Raji (cell line): ENCODE measurements around the gene GCK.
A peak's percentile ranks its signal among the peaks of the same experiment; 100 is the strongest.

Experiments
- POLR2A ChIP-seq: IDR thresholded peaks from 2 replicates; pipeline ENCODE4 v1.6.1; 2011; ENCODE audit warnings: low read depth, low read length, control low read depth; ENCODE audit not compliant: insufficient read depth

Gene GCK

DNA sequence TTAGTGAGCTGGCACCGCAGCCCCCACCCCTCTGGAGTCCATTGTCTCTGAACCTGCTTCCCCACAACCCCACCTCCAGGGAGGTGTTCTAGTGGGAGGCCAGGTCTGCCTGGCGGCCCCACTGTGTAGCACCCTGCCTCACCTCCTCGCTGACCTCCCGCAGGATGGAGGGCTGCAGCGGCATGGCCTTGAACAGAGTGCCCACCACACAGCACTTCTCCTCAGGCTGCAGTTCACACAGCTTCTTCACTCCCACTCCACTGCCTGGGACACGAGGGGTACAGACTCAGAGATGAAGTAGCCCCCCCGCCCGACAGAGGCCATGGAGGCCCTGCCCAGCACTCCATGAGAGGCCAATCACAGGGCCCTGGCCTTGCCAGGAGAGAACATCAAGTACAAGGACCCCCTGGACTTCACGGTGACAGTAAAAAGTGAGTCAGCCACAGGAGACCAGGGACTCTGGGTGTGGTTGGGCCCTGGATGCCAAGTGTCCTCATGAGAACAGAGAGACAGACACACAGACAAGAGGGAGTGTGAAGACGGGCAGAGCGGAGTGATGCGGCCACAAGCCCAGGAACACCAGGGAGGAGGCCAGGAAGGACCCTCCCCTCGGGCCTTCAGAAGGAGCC, 71.3 kb downstream of the GCK start:
- TF ChIP-seq POLR2A, result no peak

DNA sequence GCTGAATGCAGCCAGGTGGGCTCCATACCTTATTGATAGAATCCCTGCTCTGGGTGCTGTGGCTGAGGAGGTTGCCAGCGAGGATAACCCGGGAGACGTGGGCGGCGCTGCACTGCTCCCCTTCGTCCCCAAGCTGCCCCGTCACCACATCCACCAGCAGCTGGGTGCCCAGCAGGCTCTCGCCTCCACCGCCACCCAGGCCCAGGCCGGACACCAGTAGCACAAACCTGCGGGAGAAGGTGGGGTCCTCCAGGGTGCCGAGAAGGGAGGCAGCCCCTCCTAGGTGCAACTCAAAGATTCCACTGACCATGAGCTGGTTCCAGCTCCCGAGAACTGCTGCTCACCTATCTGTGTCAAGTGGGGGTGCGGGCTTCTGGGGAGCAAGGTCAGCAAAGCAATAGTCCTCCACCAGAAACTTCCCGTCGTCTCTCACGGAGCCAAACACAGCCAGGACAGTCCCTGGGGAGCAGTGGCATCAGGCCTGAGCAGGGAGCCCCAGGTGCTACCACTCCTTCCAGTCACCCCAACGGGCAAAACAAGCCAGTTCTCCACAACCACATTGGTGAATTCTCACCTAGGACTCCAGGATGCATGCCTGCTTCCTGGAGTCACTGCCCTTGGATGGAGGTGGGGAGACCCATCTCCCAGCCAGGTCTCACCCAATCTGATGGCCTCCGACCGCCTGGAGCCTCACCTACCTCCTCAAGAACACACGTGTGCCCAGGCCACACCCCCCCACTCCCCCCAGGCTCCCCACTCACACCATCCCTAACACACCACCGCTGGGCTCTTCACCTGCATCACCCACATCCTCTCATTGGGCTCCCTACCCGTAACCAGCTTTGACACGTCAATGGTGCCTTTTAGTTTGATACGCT, 72.2 kb downstream of the GCK start:
- no peak for TF ChIP-seq POLR2A

DNA sequence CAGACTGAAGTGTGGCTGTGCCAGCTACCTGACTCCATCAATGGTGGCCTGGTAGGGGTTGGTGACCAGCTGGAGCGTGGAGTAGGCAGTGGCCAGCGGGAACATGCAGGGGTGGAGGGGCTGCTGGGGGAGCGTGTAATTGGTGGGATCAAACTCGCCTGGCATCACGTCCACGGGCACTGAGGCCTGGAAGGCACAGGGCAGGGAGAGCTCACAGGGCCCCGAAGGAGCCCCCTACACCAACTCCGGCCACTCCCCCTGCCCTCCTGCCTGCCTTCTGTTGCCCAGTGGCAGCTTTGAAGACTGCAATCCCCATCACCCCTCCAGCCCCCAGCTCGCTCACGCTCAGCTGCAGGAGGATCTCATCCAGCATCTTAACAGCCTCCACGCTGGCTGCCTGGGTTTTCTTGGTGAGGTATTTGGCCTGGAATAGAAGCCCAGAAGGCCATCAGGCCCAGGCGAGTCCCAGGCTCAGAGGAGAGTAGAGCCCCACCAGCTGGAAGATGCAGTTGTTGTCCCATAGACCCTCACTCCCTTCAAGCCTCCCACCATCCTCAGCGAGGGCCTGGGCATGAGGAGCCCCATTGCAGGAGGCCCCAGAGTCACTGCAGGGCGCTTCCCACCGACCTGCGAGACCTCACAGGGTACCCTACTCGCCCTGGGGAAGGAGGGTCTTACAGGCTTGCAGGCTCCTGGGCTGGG, 73.0 kb downstream of the GCK start:
- no peak for TF ChIP-seq POLR2A

- no peak for TF ChIP-seq POLR2A
Observed at GRCh38 chr7:44114586-44115310, 74.5 kb downstream of the GCK start.

GRCh38 chr7:44113764-44114354, 75.4 kb downstream of the GCK start:
- TF ChIP-seq POLR2A, result no peak

DNA sequence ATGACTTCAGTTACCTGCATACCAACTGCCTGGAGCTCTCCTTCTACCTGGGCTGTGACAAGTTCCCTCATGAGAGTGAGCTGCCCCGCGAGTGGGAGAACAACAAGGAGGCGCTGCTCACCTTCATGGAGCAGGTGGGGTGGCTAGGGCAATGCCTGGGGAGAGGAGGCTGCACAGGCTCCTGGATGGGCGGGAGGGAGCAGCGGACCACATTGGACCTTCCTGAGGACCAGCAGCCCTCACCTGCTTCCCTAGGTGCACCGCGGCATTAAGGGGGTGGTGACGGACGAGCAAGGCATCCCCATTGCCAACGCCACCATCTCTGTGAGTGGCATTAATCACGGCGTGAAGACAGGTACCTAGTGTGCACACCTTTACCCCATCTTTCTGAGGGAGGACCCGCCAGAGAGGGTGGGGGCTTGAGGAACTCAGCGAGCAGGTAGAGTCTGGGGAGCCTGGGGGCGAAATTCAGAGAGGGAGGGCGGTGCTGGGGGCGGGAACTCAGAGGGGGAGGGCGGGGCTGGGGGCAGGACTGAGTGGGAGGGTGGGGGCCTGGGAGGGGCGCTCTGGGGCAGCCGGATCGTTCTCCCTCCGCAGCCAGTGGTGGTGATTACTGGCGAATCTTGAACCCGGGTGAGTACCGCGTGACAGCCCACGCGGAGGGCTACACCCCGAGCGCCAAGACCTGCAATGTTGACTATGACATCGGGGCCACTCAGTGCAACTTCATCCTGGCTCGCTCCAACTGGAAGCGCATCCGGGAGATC, 76.1 kb downstream of the GCK start:
- TF ChIP-seq POLR2A, result 0 out of 2 replicates have a peak, but pooled peaks have one; percentile 3

GRCh38 chr7:44112231-44112996, 76.8 kb downstream of the GCK start:
- no peak; the same call in 1 of the 2 replicates for TF ChIP-seq POLR2A

DNA sequence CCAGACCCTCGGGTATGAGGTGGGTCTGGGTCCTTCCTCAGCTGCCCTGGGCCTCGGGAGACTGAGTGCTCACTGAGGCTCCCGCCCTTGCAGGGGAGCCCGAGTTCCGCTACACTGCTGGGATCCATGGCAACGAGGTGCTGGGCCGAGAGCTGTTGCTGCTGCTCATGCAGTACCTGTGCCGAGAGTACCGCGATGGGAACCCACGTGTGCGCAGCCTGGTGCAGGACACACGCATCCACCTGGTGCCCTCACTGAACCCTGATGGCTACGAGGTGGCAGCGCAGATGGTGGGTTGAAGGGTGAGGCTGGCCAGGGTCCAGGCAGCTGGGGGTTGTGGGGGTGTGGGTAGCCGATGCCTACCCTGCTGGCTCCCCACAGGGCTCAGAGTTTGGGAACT, 77.5 kb downstream of the GCK start:
- no peak for TF ChIP-seq POLR2A

DNA sequence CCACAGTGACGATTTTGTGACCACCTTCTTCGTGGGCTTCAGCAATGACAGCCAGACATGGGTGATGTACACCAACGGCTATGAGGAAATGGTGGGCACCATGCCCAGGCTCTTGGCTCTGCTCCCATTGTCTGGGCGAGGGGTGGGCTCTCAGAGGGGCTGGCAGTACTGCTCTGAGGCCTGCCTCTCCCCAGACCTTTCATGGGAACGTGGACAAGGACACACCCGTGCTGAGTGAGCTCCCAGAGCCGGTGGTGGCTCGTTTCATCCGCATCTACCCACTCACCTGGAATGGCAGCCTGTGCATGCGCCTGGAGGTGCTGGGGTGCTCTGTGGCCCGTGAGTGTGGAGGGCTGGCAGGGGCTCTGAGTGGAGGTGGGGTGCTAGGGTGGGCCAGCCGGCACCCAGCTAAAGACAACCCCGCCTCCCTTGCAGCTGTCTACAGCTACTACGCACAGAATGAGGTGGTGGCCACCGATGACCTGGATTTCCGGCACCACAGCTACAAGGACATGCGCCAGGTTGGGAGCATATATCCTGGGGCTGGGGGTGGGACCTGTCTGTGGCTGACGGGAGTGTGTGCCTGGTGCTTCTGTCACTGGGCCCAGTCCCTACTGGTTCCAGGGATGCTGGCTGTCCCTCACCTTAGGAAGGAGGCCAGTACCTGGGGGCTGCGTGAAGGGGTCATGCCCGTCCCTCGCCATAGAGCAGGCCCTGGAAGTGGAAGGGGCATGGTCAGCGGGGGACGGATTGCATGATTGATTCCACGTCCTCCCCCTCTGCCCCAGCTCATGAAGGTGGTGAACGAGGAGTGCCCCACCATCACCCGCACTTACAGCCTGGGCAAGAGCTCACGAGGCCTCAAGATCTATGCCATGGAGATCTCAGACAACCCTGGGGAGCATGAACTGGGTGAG, 78.3 kb downstream of the GCK start:
- TF ChIP-seq POLR2A, result no peak

- TF ChIP-seq POLR2A, result no peak
Observed at GRCh38 chr7:44109991-44110390, 79.2 kb downstream of the GCK start.

DNA sequence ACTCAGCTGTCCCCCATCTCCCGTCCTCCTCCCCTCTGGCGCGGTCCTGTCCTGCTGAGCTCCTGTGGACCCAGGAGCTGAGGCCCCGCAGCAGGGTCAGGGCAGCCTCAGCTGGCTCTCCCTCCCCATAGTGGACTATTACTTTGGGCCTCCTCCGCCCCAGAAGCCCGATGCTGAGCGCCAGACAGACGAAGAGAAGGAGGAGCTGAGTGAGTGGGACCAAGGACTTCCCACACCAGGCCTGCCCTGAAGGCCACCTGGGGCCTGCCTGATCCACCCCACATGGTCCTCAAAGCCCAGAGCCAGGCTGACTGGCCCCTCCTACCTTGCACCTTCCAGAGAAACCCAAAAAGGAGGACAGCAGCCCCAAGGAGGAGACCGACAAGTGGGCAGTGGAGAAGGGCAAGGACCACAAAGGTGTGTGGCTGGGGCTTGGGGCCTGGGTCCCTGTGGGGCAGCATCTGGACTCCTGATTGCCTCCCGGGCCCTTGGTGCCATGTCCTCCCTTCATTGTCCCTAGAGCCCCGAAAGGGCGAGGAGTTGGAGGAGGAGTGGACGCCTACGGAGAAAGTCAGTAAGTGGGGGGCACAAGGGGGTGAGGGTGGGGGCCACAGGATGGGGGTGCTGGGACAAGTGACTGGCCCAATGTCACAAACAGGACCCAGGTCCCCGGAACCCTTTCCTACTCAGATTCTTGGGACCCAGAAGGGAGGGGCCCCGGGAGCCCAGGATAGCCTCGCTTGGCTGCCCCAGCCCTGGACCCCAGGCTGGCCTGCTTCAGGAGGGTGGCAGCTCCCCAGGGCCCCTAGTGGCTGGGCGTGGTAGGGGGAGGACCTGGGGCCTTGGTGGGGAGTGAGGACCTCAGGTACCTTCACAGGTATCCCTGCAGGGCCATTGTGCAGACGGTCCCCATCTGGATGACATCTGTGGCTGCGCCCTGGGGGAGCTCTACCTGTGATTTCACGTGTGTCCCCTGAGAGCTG, 80.2 kb downstream of the GCK start:
- TF ChIP-seq POLR2A, result no peak
